HepG2 (cell line): ENCODE measurements around the gene UBXN1. TPM values are rescaled to one million over a fixed set of nuclear protein-coding genes. Genes with fewer than 3 reads are reported as not detected.

Experiments
- ATF7-NPFF ChIP-seq: sonication (generic); formaldehyde crosslinking; IDR thresholded peaks from 2 replicates; pipeline ENCODE4 v1.8.1; 2023; ENCODE audit warnings: mild to moderate bottlenecking, low read depth, missing genetic modification reagents, moderate library complexity
- BCL3 ChIP-seq: sonication (generic); formaldehyde crosslinking; IDR thresholded peaks from 2 replicates; pipeline ENCODE4 v1.5.1; 2020; ENCODE audit warnings: mild to moderate bottlenecking, missing genetic modification reagents, moderate library complexity
- BRF2 ChIP-seq: sonication (generic); formaldehyde crosslinking; IDR thresholded peaks from 2 replicates; pipeline ENCODE4 v1.8.1; 2022; ENCODE audit warnings: mild to moderate bottlenecking, missing genetic modification reagents
- CHD4 ChIP-seq: fragments of 200-600 bp; sonication (generic); IDR thresholded peaks from 2 replicates; pipeline ENCODE4 v1.7.0; 2017; ENCODE audit warnings: mild to moderate bottlenecking, low read length, borderline replicate concordance
- E2F2 ChIP-seq: sonication (generic); formaldehyde crosslinking; IDR thresholded peaks from 2 replicates; pipeline ENCODE4 v1.4.0; 2020; ENCODE audit warnings: missing genetic modification reagents, borderline replicate concordance
- ETV5 ChIP-seq: IDR thresholded peaks from 2 replicates; pipeline ENCODE4 v1.6.1; 2018; ENCODE audit warnings: missing biosample characterization, missing genetic modification reagents, inconsistent platforms, borderline replicate concordance
- GATA4 ChIP-seq: sonication (generic); IDR thresholded peaks from 2 replicates; pipeline ENCODE4 v1.6.1; 2016; ENCODE audit warnings: antibody characterized with exemption, low read depth, borderline replicate concordance
- MED1 ChIP-seq: sonication (generic); formaldehyde crosslinking; IDR thresholded peaks from 2 replicates; pipeline ENCODE4 v1.4.0; 2020; ENCODE audit warnings: missing genetic modification reagents
- MEIS2 ChIP-seq: sonication (generic); formaldehyde crosslinking; IDR thresholded peaks from 2 replicates; pipeline ENCODE4 v1.9.0; 2021; ENCODE audit warnings: mild to moderate bottlenecking, missing genetic modification reagents
- MXI1 ChIP-seq: IDR thresholded peaks from 3 replicates; pipeline ENCODE4 v1.6.1; 2012; ENCODE audit warnings: low read depth, low read length, inconsistent platforms, borderline replicate concordance
- NKX3-1 ChIP-seq: sonication (generic); formaldehyde crosslinking; IDR thresholded peaks from 2 replicates; pipeline ENCODE4 v1.5.0; 2020; ENCODE audit warnings: missing genetic modification reagents
- POLR2G ChIP-seq: fragments of 200-400 bp; formaldehyde crosslinking; IDR thresholded peaks from 2 replicates; pipeline ENCODE4 v1.6.1; 2018; ENCODE audit warnings: mild to moderate bottlenecking, low read depth, low read length, moderate library complexity
- SIN3A ChIP-seq: IDR thresholded peaks from 2 replicates; pipeline ENCODE4 v1.6.1; 2011; ENCODE audit warnings: low read depth, mild to moderate bottlenecking, control low read depth, low read length, borderline replicate concordance
- SRSF1 ChIP-seq: fragments of 200-400 bp; formaldehyde crosslinking; optimal IDR thresholded peaks from 2 replicates; pipeline ENCODE3; 2017; ENCODE audit warnings: mild to moderate bottlenecking, low read depth, low read length, moderate library complexity
- TBP ChIP-seq: sonication (generic); formaldehyde crosslinking; IDR thresholded peaks from 2 replicates; pipeline ENCODE4 v1.5.0; 2020; ENCODE audit warnings: missing genetic modification reagents
- XBP1 ChIP-seq: sonication (generic); formaldehyde crosslinking; IDR thresholded peaks from 2 replicates; pipeline ENCODE4 v1.5.0; 2020; ENCODE audit warnings: missing genetic modification reagents
- ZBTB26 ChIP-seq: IDR thresholded peaks from 2 replicates; pipeline ENCODE4 v1.6.1; 2016; ENCODE audit warnings: missing compliant biosample characterization, missing genetic modification reagents, borderline replicate concordance
- ZNF160 ChIP-seq: sonication (generic); formaldehyde crosslinking; IDR thresholded peaks from 2 replicates; pipeline ENCODE4 v1.8.0; 2022; ENCODE audit warnings: mild to moderate bottlenecking, inconsistent platforms, missing genetic modification reagents
- ZNF441 ChIP-seq: sonication (generic); formaldehyde crosslinking; IDR thresholded peaks from 2 replicates; pipeline ENCODE4 v1.7.0; 2021; ENCODE audit warnings: missing genetic modification reagents, borderline replicate concordance
- ZNF468 ChIP-seq: sonication (generic); formaldehyde crosslinking; IDR thresholded peaks from 2 replicates; pipeline ENCODE4 v1.8.0; 2022; ENCODE audit warnings: mild to moderate bottlenecking, moderate library complexity, missing genetic modification reagents
- ZXDC ChIP-seq: sonication (generic); formaldehyde crosslinking; IDR thresholded peaks from 2 replicates; pipeline ENCODE4 v1.5.0; 2020; ENCODE audit warnings: mild to moderate bottlenecking, missing genetic modification reagents
- polyA plus RNA-seq, 8 experiments: library from polyadenylated mRNA; depleted of rRNA in 3 of 8; stranded (reverse) in 7 of 8; unstranded in 1 of 8; fragments of >200 nt; fragmentation: Illumina TruSeq in 4 of 8; extraction: Trizol in 4 of 8; gene quantifications; 2 replicates each; pipeline versions ENCODE4 v1.2.1 to v1.2.3, GENCODE V29; 2011 to 2016; ENCODE audit warnings: low read depth in 4 of 8, missing spikeins in 1 of 8, mixed read lengths in 1 of 8; ENCODE audit not compliant: insufficient read depth in 1 of 8
- total RNA-seq, 5 experiments: library from RNA; depleted of rRNA; stranded (reverse); fragments of >200 nt; fragmentation: Illumina TruSeq; extraction: Trizol; gene quantifications; 2 replicates each; pipeline ENCODE4 v1.2.3, GENCODE V29; 2016; ENCODE audit warnings: low read depth in 1 of 5

The UBXN1 gene
- total and polyA plus RNA-seq, 2 of the 13 experiments (the other 11 are each of a cell fraction or from before 2014, with no cell fraction given) = 47.5 to 52.4 TPM

- 0 out of 2 replicates have a peak, but pooled peaks have one; percentile 35 for TF ChIP-seq BCL3 (CRISPR knock-in tag)
- 0 out of 2 replicates have a peak, but pooled peaks have one; percentile 75 for TF ChIP-seq ZNF160 (CRISPR knock-in tag)
- peak; percentile 15; the same call in 1 of the 2 replicates for TF ChIP-seq GATA4
- no peak for TF ChIP-seq CHD4
- TF ChIP-seq ZNF468 (CRISPR knock-in tag) = no peak
- no peak for TF ChIP-seq XBP1 (CRISPR knock-in tag)
- peak; percentile 77 for TF ChIP-seq ZBTB26
- TF ChIP-seq E2F2 (CRISPR knock-in tag) = no peak
- peak; percentile 92; the same call in 1 of the 2 replicates for TF ChIP-seq SIN3A
- TF ChIP-seq NKX3-1 (CRISPR knock-in tag) = no peak
- peak; percentile 45; the same call in 1 of the 2 replicates for TF ChIP-seq MEIS2 (CRISPR knock-in tag)
- peak; percentile 29; the same call in 1 of the 2 replicates for TF ChIP-seq ZXDC (CRISPR knock-in tag)
- peak; percentile 93 for TF ChIP-seq SRSF1
- TF ChIP-seq BRF2 = 0 out of 2 replicates have a peak, but pooled peaks have one; percentile 71
- peak; percentile 67; the same call in 1 of the 2 replicates for TF ChIP-seq ZNF441 (CRISPR knock-in tag)
- TF ChIP-seq POLR2G = peak; percentile 92
- TF ChIP-seq ATF7-NPFF (CRISPR knock-in tag) = peak; percentile 38; the same call in 1 of the 2 replicates
- peak; percentile 57; the same call in 1 of the 2 replicates for TF ChIP-seq MED1 (CRISPR knock-in tag)
- TF ChIP-seq TBP = no peak
- peak; percentile 77; the same call in 2 of the 3 replicates for TF ChIP-seq MXI1
- peak; percentile 64 for TF ChIP-seq ETV5 (CRISPR knock-in tag)
Measured at GRCh38 chr11:62678770-62679696, at the start of gene UBXN1 (continued).
